Cardiac muscle cell (in vitro differentiated cells and primary cell): ENCODE results near the gene TCERG1L. TPM values are rescaled to one million over a fixed set of nuclear protein-coding genes. Genes with fewer than 3 reads are reported as not detected.
"Not testable (repeated sequence)": the region's sequence is repeated elsewhere in the genome, so short reads cannot be mapped to it uniquely, and the experiment has no call there.

ENCODE experiments used
- DNase-seq, 2 donors: peaks; one replicate each; pipeline versions ENCODE4 v3.0.0 to v3.0.0-alpha.2; 2010 to 2017; ENCODE audit warnings: low read depth in 1 of 2, low spot score in 1 of 2
- H3K27ac ChIP-seq: fragments of 200-600 bp; sonication (generic); 2 replicates; pipeline ENCODE4 v1.5.1; 2016
- H3K27me3 ChIP-seq: fragments of 200-600 bp; sonication (generic); 2 replicates; pipeline ENCODE4 v1.6.0; 2016; ENCODE audit warnings: control low read depth
- H3K36me3 ChIP-seq: fragments of 200-600 bp; sonication (generic); 2 replicates; pipeline ENCODE4 v1.5.1; 2016; ENCODE audit warnings: control low read depth
- H3K4me1 ChIP-seq: fragments of 200-600 bp; sonication (generic); 2 replicates; pipeline ENCODE4 v1.8.1; 2017; ENCODE audit warnings: low read depth, mild to moderate bottlenecking, mixed run types
- H3K4me3 ChIP-seq: fragments of 200-600 bp; sonication (generic); 2 replicates; pipeline ENCODE4 v1.5.1; 2016; ENCODE audit warnings: mild to moderate bottlenecking
- H3K9me3 ChIP-seq: fragments of 200-600 bp; sonication (generic); 2 replicates; pipeline ENCODE4 v1.5.1; 2017; ENCODE audit warnings: low read depth, mild to moderate bottlenecking, control low read depth
- CTCF ChIP-seq: IDR thresholded peaks from 2 replicates; pipeline ENCODE4 v1.5.1; 2012; ENCODE audit warnings: low read depth, mild to moderate bottlenecking, low read length
- polyA plus RNA-seq: library from polyadenylated mRNA; unstranded; fragments of >200 nt; fragmentation: Nextera tagmentation; extraction: Ambion mirVana; gene quantifications from 2 replicates; pipeline ENCODE4 v1.2.1, GENCODE V29; 2016
- total RNA-seq: library from RNA; depleted of rRNA; stranded (reverse); fragments of >200 nt; gene quantifications from 2 replicates; pipeline ENCODE4 v1.2.3, GENCODE V29; 2016

TCERG1L gene
- total and polyA plus RNA-seq, 2 experiments from 2014 or later: 0.12 to 1.9 TPM

GRCh38 chr10:131237991-131238651, 73.4 kb downstream of the TCERG1L start:
- no peak for TF ChIP-seq CTCF
- DNase-seq: no peak
- Histone ChIP-seq H3K4me1 (no peaks in the 10 kb centered on the region), H3K4me3 (no peak overlapping the region), H3K27ac (no peak overlapping the region), H3K36me3 (no peaks in the 10 kb centered on the region), H3K27me3 (no peaks in the 10 kb centered on the region), H3K9me3 (no peaks in the 10 kb centered on the region)

- not testable (repeated sequence) for H3K9me3 ChIP-seq, H3K36me3 ChIP-seq, H3K27me3 ChIP-seq, H3K4me3 ChIP-seq, DNase-seq, H3K27ac ChIP-seq, H3K4me1 ChIP-seq
These were observed 76.9 kb downstream of the TCERG1L start for GRCh38 chr10:131234606-131235005.

GRCh38 chr10:131233611-131234258, 77.8 kb downstream of the TCERG1L start:
- H3K4me1 ChIP-seq: no peaks in the 10 kb centered on the region
- H3K4me3 ChIP-seq: no peak overlapping the region
- no peaks in the 10 kb centered on the region for H3K27me3 ChIP-seq
- no peaks in the 10 kb centered on the region for H3K36me3 ChIP-seq
- no peak for TF ChIP-seq CTCF
- H3K27ac ChIP-seq: no peak overlapping the region
- no peak for DNase-seq
- no peaks in the 10 kb centered on the region for H3K9me3 ChIP-seq

- no peak for TF ChIP-seq CTCF
- H3K4me3 ChIP-seq: no peak overlapping the region
- no peak for DNase-seq
These were observed 79.5 kb downstream of the TCERG1L start for GRCh38 chr10:131231965-131232541.

GRCh38 chr10:131231323-131231964, 80.1 kb downstream of the TCERG1L start:
- DNase-seq: no peak
- no peaks in the 10 kb centered on the region for H3K9me3 ChIP-seq

More at GRCh38 chr10:131231965-131232541, 79.5 kb downstream of the TCERG1L start:
- Histone ChIP-seq H3K27me3 (no peaks in the 10 kb centered on the region), H3K9me3 (no peaks in the 10 kb centered on the region), H3K36me3 (no peaks in the 10 kb centered on the region), H3K4me1 (no peaks in the 10 kb centered on the region), H3K27ac (no peak overlapping the region)

More at GRCh38 chr10:131231323-131231964, 80.1 kb downstream of the TCERG1L start:
- Histone ChIP-seq H3K36me3 (no peaks in the 10 kb centered on the region), H3K27ac (no peak overlapping the region), H3K27me3 (no peaks in the 10 kb centered on the region), H3K4me1 (no peaks in the 10 kb centered on the region), H3K4me3 (no peak overlapping the region)
- no peak for TF ChIP-seq CTCF
